ENCODE results near the gene ZNF578. TPM values are rescaled to one million over a fixed set of nuclear protein-coding genes. Genes with fewer than 3 reads are reported as not detected.

The ZNF578 gene
- total RNA-seq, 3 donors from 2014 or later (not counting 1 experiment from before 2014, with no cell fraction given), result 2.5 to 4.1 (median 3.0) TPM

- TF ChIP-seq CTCF (IDR thresholded peaks at IDR 0.05), result no peak
- intact Hi-C loops (cut with micrococcal nuclease), result no loop called here
- Histone ChIP-seq H3K4me1 (ENCODE audit: control insufficient read depth, insufficient read depth, low read length) (peaks cover 16% of the 10 kb centered on the region), H3K9me3 (ENCODE audit: control insufficient read depth, insufficient read depth, low read length) (peaks cover 9% of the 10 kb centered on the region), H3K36me3 (ENCODE audit: control insufficient read depth, insufficient read depth, low read length) (no peaks in the 10 kb centered on the region), H3K27ac (ENCODE audit: low read length) (no peak overlapping the region), H3K4me3 (ENCODE audit: low read length) (no peak overlapping the region), H3K27me3 (ENCODE audit: control insufficient read depth, insufficient read depth, low read length) (no peaks in the 10 kb centered on the region)
- H3K27me3 Mint-ChIP-seq (ENCODE audit: low read depth in 2 of 2), result peaks cover 0 to 6% of the 10 kb centered on the region in 2 donors
- H3K36me3 Mint-ChIP-seq, result no peaks in the 10 kb centered on the region
- DNase-seq (no peak), ATAC-seq (no peak)
- H3K4me1 Mint-ChIP-seq, result peaks cover 0 to 20% of the 10 kb centered on the region in 2 donors
- no peak overlapping the region for H3K27ac Mint-ChIP-seq
- peaks cover 0 to 2% of the 10 kb centered on the region in 2 donors for H3K9me3 Mint-ChIP-seq
- 93% methylated on average over 11 of the region's 14 CpGs for WGBS (ENCODE audit: insufficient coverage)
- H3K4me3 Mint-ChIP-seq, result no peak overlapping the region
Observed at GRCh38 chr19:52522551-52522950, 69.2 kb downstream of the ZNF578 start.

GRCh38 chr19:52524086-52524485 is 70.7 kb downstream of the ZNF578 start:
- H3K4me3 ChIP-seq (ENCODE audit: low read length), result no peak overlapping the region
- Mint-ChIP-seq H3K27me3 (ENCODE audit: low read depth in 2 of 2) (peaks cover 0 to 6% of the 10 kb centered on the region in 2 donors), H3K4me1 (peaks cover 12 to 29% of the 10 kb centered on the region in 2 donors), H3K36me3 (no peaks in the 10 kb centered on the region), H3K9me3 (peaks cover 0 to 2% of the 10 kb centered on the region in 2 donors), H3K4me3 (no peak overlapping the region), H3K27ac (no peak overlapping the region)
- no peak overlapping the region for H3K27ac ChIP-seq (ENCODE audit: low read length)
- no peak for ATAC-seq
- WGBS (ENCODE audit: insufficient coverage), result 91% methylated on average over 20 of the region's 20 CpGs
- no peaks in the 10 kb centered on the region for H3K27me3 ChIP-seq (ENCODE audit: control insufficient read depth, insufficient read depth, low read length)
- DNase-seq, result no peak
- peaks cover 4% of the 10 kb centered on the region for H3K9me3 ChIP-seq (ENCODE audit: control insufficient read depth, insufficient read depth, low read length)
- intact Hi-C loops (cut with micrococcal nuclease), result no loop called here
- TF ChIP-seq CTCF (IDR thresholded peaks at IDR 0.05), result no peak
- H3K4me1 ChIP-seq (ENCODE audit: control insufficient read depth, insufficient read depth, low read length), result peaks cover 27% of the 10 kb centered on the region
- H3K36me3 ChIP-seq (ENCODE audit: control insufficient read depth, insufficient read depth, low read length), result no peaks in the 10 kb centered on the region

GRCh38 chr19:52527134-52527955 is 74.0 kb downstream of the ZNF578 start, which contains the start of gene ZNF808:
Gene ZNF808 (plus strand): TSS chr19:52527668. CDS start chr19:52543285, 15,617 bp downstream.
- peak within 1 kb of the TSS; percentile 84 for H3K4me3 ChIP-seq (ENCODE audit: low read length)
- intact Hi-C loops (cut with micrococcal nuclease), result loop anchor here (1.0 to 5.0 kb wide), 2 partner anchors 43 to 75 kb away; partner anchors contain the start of gene ZNF701

More at GRCh38 chr19:52527134-52527955, 74.0 kb downstream of the ZNF578 start, which contains the start of gene ZNF808:
- peaks cover 22% of the 10 kb centered on the region for H3K4me1 ChIP-seq (ENCODE audit: control insufficient read depth, insufficient read depth, low read length)
- Mint-ChIP-seq H3K36me3 (no peaks in the 10 kb centered on the region), H3K27ac (peak within 1 kb of the TSS; percentile 95 to 99), H3K27me3 (ENCODE audit: low read depth in 2 of 2) (no peaks in the 10 kb centered on the region), H3K9me3 (peaks cover 0 to 1% of the 10 kb centered on the region in 2 donors), H3K4me3 (peak within 1 kb of the TSS; percentile 99), H3K4me1 (peaks cover 21 to 22% of the 10 kb centered on the region in 2 donors)
- H3K27me3 ChIP-seq (ENCODE audit: control insufficient read depth, insufficient read depth, low read length), result no peaks in the 10 kb centered on the region
- peak within 1 kb of the TSS; percentile 88 for H3K27ac ChIP-seq (ENCODE audit: low read length)
- peak; percentile 93 to 99 (median 94) for ATAC-seq
- H3K9me3 ChIP-seq (ENCODE audit: control insufficient read depth, insufficient read depth, low read length), result peaks cover 2% of the 10 kb centered on the region
- TF ChIP-seq CTCF (IDR thresholded peaks at IDR 0.05), result peak; percentile 52
- DNase-seq, result peak; percentile 88 to 96
- peaks cover under 1% of the 10 kb centered on the region for H3K36me3 ChIP-seq (ENCODE audit: control insufficient read depth, insufficient read depth, low read length)
- WGBS (ENCODE audit: insufficient coverage), result under 1% methylated on average over 48 of the region's 54 CpGs

Measured in natural killer cell (primary cell).